Fibroblast of mammary gland (primary cell): ENCODE data around the gene HOXC4.
"Not testable (repeated sequence)": the region's sequence is repeated elsewhere in the genome, so short reads cannot be mapped to it uniquely, and the experiment has no call there.

Source experiments
- DNase-seq: peaks from one replicate; pipeline ENCODE4 v3.0.0-alpha.2; 2010; ENCODE audit warnings: low read depth
- H3K4me3 ChIP-seq: 2 replicates; pipeline ENCODE4 v1.5.1; 2011; ENCODE audit warnings: low read depth, mild to moderate bottlenecking, low read length, moderate library complexity; ENCODE audit not compliant: control insufficient read depth
- TF ChIP-seq, protein P1 (sequence below): conservative IDR thresholded peaks from 2 replicates; pipeline ENCODE4 v1.5.1; 2011; ENCODE audit warnings: low read depth, low read length, inconsistent platforms; ENCODE audit not compliant: control insufficient read depth, insufficient read depth

The HOXC4 gene

DNA sequence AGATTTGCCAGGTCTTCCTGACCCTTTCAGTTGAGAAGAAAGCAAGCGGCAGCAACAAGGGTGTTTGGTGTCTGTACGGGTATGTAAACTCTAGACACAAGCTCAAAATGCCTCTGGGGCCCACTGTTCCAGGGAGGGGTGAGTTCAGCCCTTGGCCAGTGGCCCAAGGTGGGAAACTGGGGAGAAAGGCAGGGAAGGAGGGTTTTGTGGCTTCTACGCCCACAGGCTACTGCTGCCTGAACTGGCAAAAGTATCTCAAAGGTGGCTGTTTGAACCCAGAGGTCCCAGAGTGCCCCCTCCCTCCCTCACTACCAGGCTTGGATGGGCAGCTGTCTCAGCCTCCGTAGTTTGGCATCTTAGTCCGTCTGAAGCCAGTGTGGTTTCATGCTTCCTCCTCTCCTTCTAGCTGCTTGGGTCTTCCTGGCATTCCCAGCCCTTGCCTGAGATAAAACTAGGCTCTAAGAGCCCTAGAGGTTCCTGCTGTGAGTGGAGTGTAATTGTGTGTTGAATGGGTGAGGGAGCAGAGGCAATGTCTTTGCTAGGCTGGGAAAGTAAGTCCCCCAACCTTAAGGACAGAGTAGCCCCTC is 15.3 kb upstream of the HOXC4 start:
- no peak overlapping the region for H3K4me3 ChIP-seq
- no peak for DNase-seq
- TF ChIP-seq, protein P1, sequence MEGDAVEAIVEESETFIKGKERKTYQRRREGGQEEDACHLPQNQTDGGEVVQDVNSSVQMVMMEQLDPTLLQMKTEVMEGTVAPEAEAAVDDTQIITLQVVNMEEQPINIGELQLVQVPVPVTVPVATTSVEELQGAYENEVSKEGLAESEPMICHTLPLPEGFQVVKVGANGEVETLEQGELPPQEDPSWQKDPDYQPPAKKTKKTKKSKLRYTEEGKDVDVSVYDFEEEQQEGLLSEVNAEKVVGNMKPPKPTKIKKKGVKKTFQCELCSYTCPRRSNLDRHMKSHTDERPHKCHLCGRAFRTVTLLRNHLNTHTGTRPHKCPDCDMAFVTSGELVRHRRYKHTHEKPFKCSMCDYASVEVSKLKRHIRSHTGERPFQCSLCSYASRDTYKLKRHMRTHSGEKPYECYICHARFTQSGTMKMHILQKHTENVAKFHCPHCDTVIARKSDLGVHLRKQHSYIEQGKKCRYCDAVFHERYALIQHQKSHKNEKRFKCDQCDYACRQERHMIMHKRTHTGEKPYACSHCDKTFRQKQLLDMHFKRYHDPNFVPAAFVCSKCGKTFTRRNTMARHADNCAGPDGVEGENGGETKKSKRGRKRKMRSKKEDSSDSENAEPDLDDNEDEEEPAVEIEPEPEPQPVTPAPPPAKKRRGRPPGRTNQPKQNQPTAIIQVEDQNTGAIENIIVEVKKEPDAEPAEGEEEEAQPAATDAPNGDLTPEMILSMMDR, result no peak

DNA sequence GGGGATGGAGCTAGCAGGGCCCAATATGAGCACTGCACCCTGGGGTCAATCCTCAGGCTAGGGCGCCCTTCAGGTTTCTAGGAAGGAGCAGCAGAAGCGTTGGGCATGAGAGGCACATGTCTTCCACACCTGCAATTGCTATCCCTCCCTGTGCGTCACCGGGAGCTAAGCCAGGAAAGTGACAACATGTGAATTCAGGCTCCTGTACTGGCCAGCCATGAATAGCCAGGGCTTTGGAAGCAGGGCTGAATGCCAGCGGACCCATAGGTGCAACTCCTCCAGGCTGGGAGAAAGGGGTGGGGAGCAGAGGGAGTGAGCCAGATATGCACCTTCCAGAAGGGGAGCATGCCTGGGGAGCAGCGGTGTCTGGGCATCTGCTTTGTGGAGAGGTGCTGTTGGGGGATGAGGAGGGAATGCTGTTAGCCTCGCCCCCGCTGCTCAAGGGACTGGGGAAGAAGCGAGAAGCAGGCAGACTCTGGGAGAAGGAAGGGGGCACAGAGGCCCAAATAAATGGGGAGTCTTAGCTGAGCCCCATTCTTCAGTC is 14.7 kb upstream of the HOXC4 start:
- TF ChIP-seq, protein P1, result no peak
- DNase-seq, result peak; percentile 82
- H3K4me3 ChIP-seq, result peak overlapping the region; percentile 9

DNA sequence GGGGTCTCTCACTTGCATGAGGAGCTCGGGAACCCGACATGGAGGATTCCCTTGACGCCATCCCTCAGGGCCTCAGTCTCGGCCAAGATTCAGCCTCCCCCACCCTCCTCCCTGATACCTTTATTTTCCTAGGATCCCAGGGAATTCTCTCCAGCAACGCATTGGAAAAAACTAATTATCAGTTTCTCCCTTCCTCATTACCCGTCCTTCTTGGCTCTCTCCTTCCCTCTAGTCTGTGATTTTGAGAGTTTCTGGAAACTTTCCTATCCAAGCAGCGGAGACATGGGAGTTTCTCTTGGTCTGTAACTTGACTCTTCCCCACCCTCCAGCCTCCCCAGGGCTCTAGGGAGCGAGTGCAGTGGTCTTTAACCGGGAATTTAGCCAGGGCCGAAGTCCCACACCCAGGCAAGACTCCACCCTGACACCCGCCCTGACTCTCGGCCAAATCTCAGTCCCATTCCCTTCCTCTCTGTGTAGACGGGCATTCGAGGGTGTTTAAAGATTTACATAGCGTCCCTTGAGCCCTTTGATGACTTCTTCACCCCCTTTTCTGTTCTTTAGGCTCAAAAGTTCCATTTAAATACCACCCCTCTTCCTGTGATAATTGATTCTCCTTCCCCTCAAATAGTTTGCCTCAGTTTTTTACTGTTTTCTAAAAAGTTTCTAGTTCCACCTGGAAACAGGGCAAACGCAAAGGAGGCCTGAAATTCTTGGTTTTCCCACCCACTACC is 14.1 kb upstream of the HOXC4 start:
- DNase-seq, result peak; percentile 84
- TF ChIP-seq, protein P1, result no peak
- peak overlapping the region; percentile 17 for H3K4me3 ChIP-seq

DNA sequence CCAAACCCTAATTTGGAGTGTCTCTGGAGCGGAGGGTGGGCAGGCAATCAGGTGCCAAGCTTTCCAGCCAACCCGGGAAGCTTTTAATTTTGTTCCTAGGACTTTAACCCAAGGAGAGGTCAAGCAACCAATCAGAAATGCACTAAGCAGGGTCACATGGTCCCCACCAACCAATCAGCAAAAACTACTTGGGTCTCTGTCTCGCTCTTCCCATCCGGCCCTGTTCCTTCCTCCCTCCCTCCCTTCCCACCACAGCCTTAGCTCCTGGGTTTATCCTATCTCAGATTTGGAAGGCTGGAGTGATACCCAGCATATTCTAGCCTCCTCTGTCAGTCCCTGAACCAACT is 13.5 kb upstream of the HOXC4 start:
- peak overlapping the region; percentile 1 for H3K4me3 ChIP-seq
- peak; percentile 73 for DNase-seq
- TF ChIP-seq, protein P1, result no peak

DNA sequence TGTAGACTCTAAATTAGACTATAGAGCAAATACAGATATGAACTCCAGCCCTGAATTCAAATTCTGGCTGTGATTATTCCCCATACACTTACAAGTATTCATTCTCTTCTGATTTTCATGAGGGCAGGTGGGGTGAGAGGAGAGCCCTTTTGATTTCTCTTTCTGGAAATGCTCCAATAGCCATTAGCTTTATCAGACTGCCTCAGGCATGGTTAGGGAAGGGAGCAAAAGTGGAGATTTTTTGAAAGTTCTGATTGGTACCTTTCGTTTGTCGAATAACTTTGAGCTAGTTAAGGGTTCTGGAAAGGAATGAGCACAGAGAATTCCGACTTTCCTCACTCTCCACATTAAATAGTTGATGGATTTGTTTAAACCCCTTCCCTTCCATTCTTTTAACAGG is 13.0 kb upstream of the HOXC4 start:
- TF ChIP-seq, protein P1, result no peak

DNA sequence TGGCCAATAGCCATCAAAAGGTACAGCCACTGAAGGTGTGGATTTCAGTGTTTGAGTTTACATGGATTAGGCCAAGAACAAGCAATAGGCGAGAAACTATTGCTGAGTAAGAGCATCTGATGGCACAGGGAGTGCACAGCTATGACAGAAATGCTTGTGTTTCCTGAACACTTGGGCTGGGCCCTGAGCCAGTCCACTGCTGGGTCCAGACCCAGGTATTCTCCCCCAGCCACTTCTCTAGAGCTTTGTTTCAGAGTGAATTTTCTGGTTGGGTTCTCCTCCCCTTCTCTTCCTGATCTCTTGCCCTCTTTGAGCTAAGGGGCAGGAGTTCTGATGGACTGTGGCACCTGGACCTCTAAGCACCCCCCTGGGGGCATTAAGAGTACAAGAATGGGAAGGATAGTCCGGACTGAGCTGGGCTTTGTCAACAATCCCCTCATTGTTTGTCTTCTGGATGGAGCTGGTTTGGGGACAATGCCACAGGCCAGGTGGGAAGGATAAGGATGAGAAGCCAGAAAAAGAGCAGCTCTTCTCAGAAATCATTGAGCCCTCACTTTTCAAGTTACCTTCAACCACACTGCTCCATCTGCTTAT is 12.4 kb upstream of the HOXC4 start:
- no peak for DNase-seq
- no peak overlapping the region for H3K4me3 ChIP-seq
- TF ChIP-seq, protein P1, result no peak

More for the DNA sequence above, 13.0 kb upstream of the HOXC4 start:
- no peak overlapping the region for H3K4me3 ChIP-seq
- no peak for DNase-seq

DNA sequence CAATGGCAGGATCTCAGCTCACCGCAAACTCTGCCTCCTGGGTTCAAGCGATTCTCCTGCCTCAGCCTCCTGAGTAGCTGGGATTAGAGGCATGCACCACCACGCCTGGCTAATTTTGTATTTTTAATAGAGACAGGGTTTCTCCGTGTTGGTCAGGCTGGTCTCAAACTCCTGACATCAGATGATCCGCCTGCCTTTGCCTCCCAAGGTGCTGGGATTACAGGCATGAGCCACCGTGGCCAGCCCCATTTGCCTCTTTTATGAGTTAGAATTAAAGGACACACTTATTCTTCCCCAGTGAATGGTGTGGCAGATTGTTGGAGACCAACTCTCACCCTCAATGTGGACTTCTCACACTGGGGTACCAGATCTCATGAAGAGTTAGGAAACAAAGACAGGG is 11.6 kb upstream of the HOXC4 start:
- DNase-seq, H3K4me3 ChIP-seq: not testable (repeated sequence)
